HG02938 (cell line): ENCODE data around the gene RBM38.

Experiments used
- ATAC-seq: cut with Tn5 transposase; IDR thresholded peaks from one replicate; pipeline ENCODE4 v1.9.1; 2021; ENCODE audit warnings: mild to moderate bottlenecking, moderate library complexity; ENCODE audit not compliant: unreplicated experiment

The RBM38 gene

GRCh38 chr20:57389695-57390603 is 1.2 kb upstream of the RBM38 start:
- ATAC-seq, result no peak

- ATAC-seq, result peak; percentile 3
Measured at GRCh38 chr20:57391439-57392301, 474 bp downstream of the RBM38 start.

GRCh38 chr20:57392512-57393271 is 1.5 kb downstream of the RBM38 start:
- no peak for ATAC-seq

- ATAC-seq, result no peak
Measured at GRCh38 chr20:57393321-57394120, 2.3 kb downstream of the RBM38 start.

- no peak for ATAC-seq
Measured at GRCh38 chr20:57394121-57395082, 3.2 kb downstream of the RBM38 start.

GRCh38 chr20:57395111-57395966 is 4.1 kb downstream of the RBM38 start:
- no peak for ATAC-seq

GRCh38 chr20:57396212-57396983 is 5.2 kb downstream of the RBM38 start:
- no peak for ATAC-seq

- ATAC-seq, result no peak
Measured at GRCh38 chr20:57396984-57397692, 5.9 kb downstream of the RBM38 start.

GRCh38 chr20:57397693-57398108 is 6.5 kb downstream of the RBM38 start:
- ATAC-seq, result peak; percentile 4

- peak; percentile 60 for ATAC-seq
Measured at GRCh38 chr20:57398231-57398821, 7.1 kb downstream of the RBM38 start.

- no peak for ATAC-seq
Measured at GRCh38 chr20:57398901-57399535, 7.8 kb downstream of the RBM38 start.

- no peak for ATAC-seq
Measured at GRCh38 chr20:57399587-57400155, 8.5 kb downstream of the RBM38 start.

GRCh38 chr20:57400231-57400701 is 9.1 kb downstream of the RBM38 start:
- ATAC-seq, result no peak

GRCh38 chr20:57400821-57401564 is 9.8 kb downstream of the RBM38 start:
- ATAC-seq, result no peak

- no peak for ATAC-seq
Measured at GRCh38 chr20:57401565-57401918, 10.3 kb downstream of the RBM38 start.
